K562 (cell line): ENCODE results near the gene RERE.

Experiments used
- BCLAF1 ChIP-seq, 2 experiments: fragments of 450-650 bp in 1 of 2; IDR thresholded peaks; 2 replicates each; pipeline ENCODE4 v1.6.1; 2011 to 2017; ENCODE audit warnings: low read depth in 2 of 2, antibody characterized with exemption in 1 of 2, borderline replicate concordance in 1 of 2, low read length in 1 of 2, mild to moderate bottlenecking in 1 of 2, mixed read lengths in 1 of 2; ENCODE audit not compliant: control insufficient read depth in 1 of 2
- SNAPC5 ChIP-seq: fragments of 250-450 bp; sonication (Bioruptor Pico); IDR thresholded peaks from 2 replicates; pipeline ENCODE4 v1.8.0; 2021; ENCODE audit warnings: moderate library complexity, mild to moderate bottlenecking, inconsistent platforms
- TCF7L2 ChIP-seq: fragments of 150-350 bp; IDR thresholded peaks from 2 replicates; pipeline ENCODE4 v1.6.1; 2016; ENCODE audit warnings: low read depth, mild to moderate bottlenecking, low read length, moderate library complexity

GRCh38 chr1:8847990-8848389 is 30.6 kb upstream of the RERE start:
- TF ChIP-seq BCLAF1 (IDR thresholded peaks at IDR 0.05; ENCODE audit: borderline replicate concordance in 1 of 2, control insufficient read depth in 1 of 2, low read depth in 2 of 2, low read length in 1 of 2) = no peak
- TF ChIP-seq SNAPC5 (CRISPR knock-in tag) = no peak
- TF ChIP-seq TCF7L2 = no peak
